K562 (cell line): ENCODE data around the gene FAM174C. TPM values are rescaled to one million over a fixed set of nuclear protein-coding genes. Genes with fewer than 3 reads are reported as not detected.

Experiments used
- ATAC-seq: fragments of 200-7000 bp; cut with Tn5 transposase; 3 replicates; pipeline ENCODE4 v1.9.1; 2020; ENCODE audit warnings: moderate library complexity
- BruUV-seq: library from RNA; stranded (reverse); fragments of 400-500 nt; replicated peaks from 2 replicates; lab custom pipeline; 2021; lab: Mats Ljungman, UMichigan
- CTCF ChIA-PET: fragments of 300-600 bp; formaldehyde crosslinking; extraction: SDS; loops from one replicate; lab custom pipeline; 2021; ENCODE audit warnings: low intra/inter-chr PET ratio; lab: Yijun Ruan, JAX
- POLR2A ChIA-PET: fragments of 300-600, 350-650 bp; sonication (Branson Sonifier 250); formaldehyde crosslinking; extraction: SDS; loops from one replicate; lab custom pipeline; 2021; ENCODE audit warnings: antibody characterized with exemption, inconsistent platforms; lab: Yijun Ruan, JAX
- DNase-seq, 4 experiments: peaks; one replicate each; pipeline versions ENCODE4 v3.0.0 to v3.0.0-alpha.2; 2011 to 2018; ENCODE audit warnings: low spot score in 3 of 4, mixed read lengths in 3 of 4; ENCODE audit errors: extremely low read depth in 1 of 4
- FAIRE-seq: peaks from 2 replicates; lab custom pipeline; 2011; peaks lifted over from hg19 to GRCh38; lab: Jason Lieb, UNC
- H2AFZ ChIP-seq: 2 replicates; pipeline ENCODE4 v1.6.0; 2011; ENCODE audit warnings: low read depth, low read length, control low read depth, inconsistent platforms
- H3K27ac ChIP-seq: fragments of 200-600 bp; 3 replicates; pipeline ENCODE4 v1.8.0; 2011; ENCODE audit warnings: low read depth, mild to moderate bottlenecking, control low read depth, inconsistent platforms, low read length, moderate library complexity, mixed read lengths; ENCODE audit errors: extremely low read depth
- H3K27me3 ChIP-seq, 2 experiments: fragments of 300-600 bp in 1 of 2; 2 replicates in 1 of 2; 3 replicates in 1 of 2; pipeline versions ENCODE4 v1.6.0 to v1.8.0; 2011; ENCODE audit warnings: inconsistent platforms in 2 of 2, low read length in 2 of 2, mild to moderate bottlenecking in 1 of 2, mixed read lengths in 1 of 2, moderate library complexity in 1 of 2; ENCODE audit not compliant: control insufficient read depth in 2 of 2, insufficient read depth in 2 of 2
- H3K36me3 ChIP-seq: fragments of 300-600 bp; 3 replicates; pipeline ENCODE4 v1.8.0; 2011; ENCODE audit warnings: mild to moderate bottlenecking, low read length, inconsistent platforms; ENCODE audit not compliant: control insufficient read depth, insufficient read depth
- H3K4me1 ChIP-seq, 2 experiments: fragments of 200-600 bp in 1 of 2; replicated peaks in 1 of 2; 2 replicates in 1 of 2; 3 replicates in 1 of 2; pipeline versions ENCODE4 v1.5.1 to v1.8.0; 2011; ENCODE audit warnings: inconsistent platforms in 2 of 2, low read length in 2 of 2, mild to moderate bottlenecking in 1 of 2, mixed read lengths in 1 of 2, moderate library complexity in 1 of 2; ENCODE audit not compliant: control insufficient read depth in 2 of 2, insufficient read depth in 2 of 2
- H3K4me2 ChIP-seq: 2 replicates; pipeline ENCODE4 v1.6.1; 2011; ENCODE audit warnings: low read length, control low read depth, inconsistent platforms, mixed read lengths; ENCODE audit not compliant: insufficient read depth
- H3K4me3 ChIP-seq: fragments of 200-600 bp; sonication (generic), shearing (Covaris generic); 2 replicates; pipeline ENCODE4 v1.5.1; 2016; ENCODE audit warnings: control low read depth, inconsistent platforms
- H3K79me2 ChIP-seq: fragments of 200-600 bp; 3 replicates; pipeline ENCODE4 v1.8.0; 2011; ENCODE audit warnings: low read length, inconsistent platforms; ENCODE audit not compliant: control insufficient read depth, insufficient read depth
- H3K9ac ChIP-seq, 2 experiments: 2 replicates each; pipeline versions ENCODE4 v1.6.0 to v1.6.1; 2011; ENCODE audit warnings: low read depth in 2 of 2, low read length in 2 of 2, control low read depth in 1 of 2, inconsistent platforms in 1 of 2, mild to moderate bottlenecking in 1 of 2, mixed read lengths in 1 of 2; ENCODE audit not compliant: insufficient read depth in 1 of 2
- H3K9me1 ChIP-seq: one replicate; pipeline ENCODE4 v1.6.0; 2011; ENCODE audit warnings: inconsistent platforms, mild to moderate bottlenecking, low read length, moderate library complexity; ENCODE audit not compliant: control insufficient read depth, insufficient read depth
- H3K9me3 ChIP-seq: replicated peaks from 2 replicates; pipeline ENCODE4 v1.5.1; 2011; ENCODE audit warnings: low read depth, low read length, inconsistent platforms; ENCODE audit not compliant: control insufficient read depth, insufficient read depth
- H4K20me1 ChIP-seq: replicated peaks from 2 replicates; pipeline ENCODE4 v1.6.1; 2011; ENCODE audit warnings: low read length, inconsistent platforms, mixed read lengths; ENCODE audit not compliant: control insufficient read depth, insufficient read depth
- ARHGAP35 ChIP-seq: fragments of 450-650 bp; IDR thresholded peaks from 2 replicates; pipeline ENCODE4 v1.6.1; 2018; ENCODE audit not compliant: partially characterized antibody
- EGR1 ChIP-seq: fragments of 450-650 bp; conservative IDR thresholded peaks from 2 replicates; pipeline ENCODE4 v1.6.1; 2017; ENCODE audit warnings: mild to moderate bottlenecking
- FIP1L1 ChIP-seq: fragments of 200-400 bp; formaldehyde crosslinking; IDR thresholded peaks from 2 replicates; pipeline ENCODE4 v1.6.1; 2018; ENCODE audit warnings: mild to moderate bottlenecking, low read depth, low read length; ENCODE audit not compliant: poor library complexity, severe bottlenecking
- KDM4B ChIP-seq, 2 experiments: fragments of 450-650 bp in 1 of 2; sonication (generic) in 1 of 2; IDR thresholded peaks; 2 replicates each; pipeline ENCODE4 v1.6.1; 2016 to 2017; ENCODE audit warnings: borderline replicate concordance in 2 of 2, antibody characterized with exemption in 1 of 2, low read depth in 1 of 2, mild to moderate bottlenecking in 1 of 2
- TAF9B ChIP-seq: fragments of 450-650 bp; IDR thresholded peaks from 2 replicates; pipeline ENCODE4 v1.6.1; 2018; ENCODE audit warnings: mild to moderate bottlenecking; ENCODE audit not compliant: partially characterized antibody
- ZNF263 ChIP-seq: sonication (generic); formaldehyde crosslinking; IDR thresholded peaks from 2 replicates; pipeline ENCODE4 v1.8.0; 2022; ENCODE audit warnings: mild to moderate bottlenecking, missing genetic modification reagents, borderline replicate concordance
- ZNF551 ChIP-seq: fragments of 250-450 bp; sonication (Bioruptor Pico); IDR thresholded peaks from 2 replicates; pipeline ENCODE4 v1.5.0; 2021; ENCODE audit warnings: mild to moderate bottlenecking, moderate library complexity
- WGBS: fragments of 100-300 bp; shearing (Covaris generic); methylation state at CpG from one replicate; pipeline ENCODE4 v1.1.6; 2016; ENCODE audit warnings: low coverage, mixed read lengths; ENCODE audit not compliant: insufficient coverage; ENCODE audit errors: missing lambda C conversion rate; 5-methylcytosine and 5-hydroxymethylcytosine counted together
- in situ Hi-C: fragments of 300-500 bp; cut with MboI; formaldehyde crosslinking; loops from 4 replicates; pipeline ENCODE4 v1.15.0; 2018; ENCODE audit warnings: inconsistent platforms, mixed read lengths
- intact Hi-C: fragments of 100-400 bp; cut with micrococcal nuclease; formaldehyde crosslinking; loops from 2 replicates; pipeline ENCODE4 v1.14.2; 2022
- polyA plus RNA-seq, 8 experiments: library from polyadenylated mRNA; depleted of rRNA in 4 of 8; stranded (reverse) in 5 of 8; unstranded in 3 of 8; fragments of >200 nt; fragmentation: Nextera tagmentation in 2 of 8; fragmentation: Illumina TruSeq in 1 of 8; extraction: Ambion mirVana in 2 of 8; extraction: Trizol in 1 of 8; gene quantifications; 2 replicates each; pipeline versions ENCODE4 v1.2.1 to v1.2.3, GENCODE V29; 2011 to 2014; ENCODE audit warnings: inconsistent platforms in 1 of 8, missing spikeins in 1 of 8
- total RNA-seq, 7 experiments: library from RNA; depleted of rRNA in 6 of 7; stranded (reverse); fragments of >200 nt in 6 of 7; fragmentation: Illumina TruSeq in 2 of 7; extraction: Trizol in 2 of 7; gene quantifications; 2 replicates each; pipeline versions ENCODE4 v1.2.1 to v1.2.3, GENCODE V29; 2011 to 2021; ENCODE audit warnings: low replicate concordance in 1 of 7
- TF ChIP-seq, protein P1 (sequence below): fragments of 450-650 bp; IDR thresholded peaks from 2 replicates; pipeline ENCODE4 v1.6.1; 2017; ENCODE audit warnings: antibody characterized with exemption, mild to moderate bottlenecking

Gene FAM174C
- total and polyA plus RNA-seq, 9 of the 15 experiments (the other 6 are each of a cell fraction or from before 2014, with no cell fraction given), result 0.66 to 89.6 (median 20.3) TPM

DNA sequence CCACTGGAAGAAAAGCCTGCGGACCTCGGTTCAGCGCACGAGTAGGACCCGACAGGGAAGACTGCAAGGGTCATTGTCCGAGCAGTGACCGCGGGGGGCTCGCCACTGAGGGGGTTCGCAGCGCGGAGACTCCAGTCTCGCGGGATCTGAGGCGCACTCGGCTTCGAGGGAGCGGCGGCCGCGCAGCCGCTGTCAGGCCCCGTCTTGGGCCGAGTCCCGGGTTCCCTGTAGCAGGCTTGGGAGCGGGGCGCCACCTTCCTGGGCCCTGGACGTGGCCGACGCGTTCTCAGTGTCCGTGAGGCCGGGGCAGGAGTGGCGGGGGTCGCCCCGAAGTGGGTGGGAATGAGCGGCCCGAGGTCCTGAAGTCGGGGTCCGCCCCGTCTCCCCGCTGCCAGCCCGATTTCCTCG is 474 bp upstream of the FAM174C start:
- ATAC-seq, result peak; percentile 49
- peaks cover 57 to 92% of the 10 kb centered on the region in 2 experiments for H3K4me1 ChIP-seq
- no peaks in the 10 kb centered on the region for H3K9me1 ChIP-seq
- peaks cover 82% of the 10 kb centered on the region for H3K36me3 ChIP-seq
- peak; percentile 26 for FAIRE-seq
- 1% methylated on average over 43 of the region's 44 CpGs for WGBS
- peak overlapping the region; percentile 92 for H3K27ac ChIP-seq
- no peaks in the 10 kb centered on the region for H3K9me3 ChIP-seq
- peak overlapping the region; percentile 68 for H3K4me3 ChIP-seq
- peak overlapping the region; percentile 93 for H3K4me2 ChIP-seq
- BruUV-seq, result no TSS peak
- 0 out of 2 replicates have a peak overlapping the region, but pooled peaks have one; percentile 29 for H2AFZ ChIP-seq
- POLR2A ChIA-PET, result interaction anchor here (0.6 to 1.4 kb wide), 9 partner anchors 8 to 217 kb away, joined by 3 to 9 read pairs (median 3); no protein-coding TSS in a partner anchor
- CTCF ChIA-PET, result interaction anchor here (0.6 kb wide), 1 partner anchor 96 kb away, joined by 3 read pairs; no protein-coding TSS in a partner anchor
- DNase-seq, result peak in 3 of 4 experiments; percentile 48 to 72 (median 58)
- H4K20me1 ChIP-seq, result peaks cover 28% of the 10 kb centered on the region
- in situ Hi-C loops (loop anchor here (5.0 kb wide), 1 partner anchor 107 kb away; the partner anchor contains the start of gene NDUFS7), intact Hi-C loops (loop anchor here (10.0 kb wide), 1 partner anchor 170 kb away; no protein-coding TSS in a partner anchor)
- H3K79me2 ChIP-seq, result peaks cover 71% of the 10 kb centered on the region
- peak overlapping the region; percentile 90 to 92 for H3K9ac ChIP-seq
- no peaks in the 10 kb centered on the region for H3K27me3 ChIP-seq
- TF ChIP-seq EGR1 (0 out of 2 replicates have a peak, but pooled peaks have one; percentile 4), TAF9B (no peak), ZNF263 (CRISPR knock-in tag) (no peak), ARHGAP35 (peak; percentile 53), KDM4B (IDR thresholded peaks at IDR 0.05; ENCODE audit: borderline replicate concordance in 2 of 2, low read depth in 1 of 2) (no peak), FIP1L1 (peak; percentile 68), ZNF551 (CRISPR knock-in tag) (no peak)
- TF ChIP-seq, protein P1, sequence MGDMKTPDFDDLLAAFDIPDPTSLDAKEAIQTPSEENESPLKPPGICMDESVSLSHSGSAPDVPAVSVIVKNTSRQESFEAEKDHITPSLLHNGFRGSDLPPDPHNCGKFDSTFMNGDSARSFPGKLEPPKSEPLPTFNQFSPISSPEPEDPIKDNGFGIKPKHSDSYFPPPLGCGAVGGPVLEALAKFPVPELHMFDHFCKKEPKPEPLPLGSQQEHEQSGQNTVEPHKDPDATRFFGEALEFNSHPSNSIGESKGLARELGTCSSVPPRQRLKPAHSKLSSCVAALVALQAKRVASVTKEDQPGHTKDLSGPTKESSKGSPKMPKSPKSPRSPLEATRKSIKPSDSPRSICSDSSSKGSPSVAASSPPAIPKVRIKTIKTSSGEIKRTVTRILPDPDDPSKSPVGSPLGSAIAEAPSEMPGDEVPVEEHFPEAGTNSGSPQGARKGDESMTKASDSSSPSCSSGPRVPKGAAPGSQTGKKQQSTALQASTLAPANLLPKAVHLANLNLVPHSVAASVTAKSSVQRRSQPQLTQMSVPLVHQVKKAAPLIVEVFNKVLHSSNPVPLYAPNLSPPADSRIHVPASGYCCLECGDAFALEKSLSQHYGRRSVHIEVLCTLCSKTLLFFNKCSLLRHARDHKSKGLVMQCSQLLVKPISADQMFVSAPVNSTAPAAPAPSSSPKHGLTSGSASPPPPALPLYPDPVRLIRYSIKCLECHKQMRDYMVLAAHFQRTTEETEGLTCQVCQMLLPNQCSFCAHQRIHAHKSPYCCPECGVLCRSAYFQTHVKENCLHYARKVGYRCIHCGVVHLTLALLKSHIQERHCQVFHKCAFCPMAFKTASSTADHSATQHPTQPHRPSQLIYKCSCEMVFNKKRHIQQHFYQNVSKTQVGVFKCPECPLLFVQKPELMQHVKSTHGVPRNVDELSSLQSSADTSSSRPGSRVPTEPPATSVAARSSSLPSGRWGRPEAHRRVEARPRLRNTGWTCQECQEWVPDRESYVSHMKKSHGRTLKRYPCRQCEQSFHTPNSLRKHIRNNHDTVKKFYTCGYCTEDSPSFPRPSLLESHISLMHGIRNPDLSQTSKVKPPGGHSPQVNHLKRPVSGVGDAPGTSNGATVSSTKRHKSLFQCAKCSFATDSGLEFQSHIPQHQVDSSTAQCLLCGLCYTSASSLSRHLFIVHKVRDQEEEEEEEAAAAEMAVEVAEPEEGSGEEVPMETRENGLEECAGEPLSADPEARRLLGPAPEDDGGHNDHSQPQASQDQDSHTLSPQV, result peak; percentile 73; the same call in 1 of the 2 replicates
